ENCODE measurements around the gene ZNF445. TPM values are rescaled to one million over a fixed set of nuclear protein-coding genes. Genes with fewer than 3 reads are reported as not detected.

ZNF445 gene
- total and polyA plus RNA-seq, 2 donors (not counting 3 experiments of a cell fraction or from before 2014, with no cell fraction given), result 2.3 to 17.8 TPM

- dilution Hi-C loops (cut with MboI; ENCODE audit: extremely low pct_ligation_motif_present, low sequenced_read_pairs), result no loop called here
- DNase-seq (ENCODE audit: low read depth, low spot score) (no peak), FAIRE-seq (no peak)
- H3K9me1 ChIP-seq (replicated peaks; ENCODE audit: control insufficient read depth, extremely low read depth, insufficient read depth, low read length), result no peaks in the 10 kb centered on the region
- no peaks in the 10 kb centered on the region for H3K27me3 ChIP-seq (ENCODE audit: control insufficient read depth in 2 of 2, insufficient read depth in 2 of 2, low read length in 2 of 2)
- H3K4me2 ChIP-seq (ENCODE audit: insufficient read depth, low read length), result no peak overlapping the region
- ChIA-PET CTCF (interaction anchor here (1.3 kb wide), 1 partner anchor 17 kb away, joined by 3 read pairs; no protein-coding TSS in a partner anchor), POLR2A (no interaction called here)
- H3K27ac ChIP-seq (ENCODE audit: insufficient read depth, low read depth, low read length), result no peak overlapping the region
- intact Hi-C loops (cut with micrococcal nuclease), result no loop called here
- BruUV-seq (replicated peaks), result no TSS peak
- H3K4me1 ChIP-seq (ENCODE audit: control insufficient read depth, extremely low read depth, insufficient read depth, low read length), result no peaks in the 10 kb centered on the region
- peaks cover 0 to 2% of the 10 kb centered on the region in 2 experiments for H3K36me3 ChIP-seq (ENCODE audit: control insufficient read depth in 2 of 2, extremely low read depth in 1 of 2, insufficient read depth in 2 of 2, low read length in 2 of 2)
- H2AFZ ChIP-seq (ENCODE audit: low read depth, low read length), result no peak overlapping the region
- no peaks in the 10 kb centered on the region for H3K9me3 ChIP-seq (replicated peaks; ENCODE audit: control insufficient read depth, insufficient read depth, low read length)
- TF ChIP-seq, protein P1, sequence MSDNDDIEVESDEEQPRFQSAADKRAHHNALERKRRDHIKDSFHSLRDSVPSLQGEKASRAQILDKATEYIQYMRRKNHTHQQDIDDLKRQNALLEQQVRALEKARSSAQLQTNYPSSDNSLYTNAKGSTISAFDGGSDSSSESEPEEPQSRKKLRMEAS (IDR thresholded peaks at IDR 0.05; ENCODE audit: insufficient read depth, insufficient read length), result no peak
- no peak overlapping the region for H3K9ac ChIP-seq (replicated peaks; ENCODE audit: extremely low read depth, insufficient read depth, low read length)
- H4K20me1 ChIP-seq (replicated peaks; ENCODE audit: control insufficient read depth, extremely low read depth, insufficient read depth, low read length), result no peaks in the 10 kb centered on the region
- no peaks in the 10 kb centered on the region for H3K79me2 ChIP-seq (ENCODE audit: control insufficient read depth, insufficient read depth, low read length)
- no peak overlapping the region for H3K4me3 ChIP-seq (replicated peaks in 1 of 3; ENCODE audit: insufficient read depth in 1 of 3, low read depth in 1 of 3, low read length in 3 of 3)
Measured at GRCh38 chr3:44387404-44387803, 90.1 kb downstream of the ZNF445 start.

Other genes with a start within 250 kb of the ZNF445 start
- not detected in 2 replicates for gene TOPAZ1, start 235.8 kb downstream of the ZNF445 start, total RNA-seq
- not detected in 2 replicates for gene TOPAZ1, start 235.8 kb downstream of the ZNF445 start, polyA plus RNA-seq
- gene TCAIM, start 138.9 kb downstream of the ZNF445 start, total RNA-seq, result 18.2 and 19.6 TPM in 2 replicates
- gene TCAIM, start 138.9 kb downstream of the ZNF445 start, polyA plus RNA-seq, result 7.6 and 9.2 TPM in 2 replicates
- 0.95 and 1.9 TPM in 2 replicates for gene ZKSCAN7, start 77.5 kb upstream of the ZNF445 start, total RNA-seq
- gene ZKSCAN7, start 77.5 kb upstream of the ZNF445 start, polyA plus RNA-seq, result 0.75 and 0.83 TPM in 2 replicates
- gene ZNF660, start 107.3 kb upstream of the ZNF445 start, total RNA-seq, result 1.0 and 1.5 TPM in 2 replicates
- gene ZNF660, start 107.3 kb upstream of the ZNF445 start, polyA plus RNA-seq, result 0.38 and 0.44 TPM in 2 replicates
- 6.4 and 7.1 TPM in 2 replicates for gene ZNF197, start 147.4 kb upstream of the ZNF445 start, total RNA-seq
- 2.8 and 2.9 TPM in 2 replicates for gene ZNF197, start 147.4 kb upstream of the ZNF445 start, polyA plus RNA-seq
- 9.1 and 11.3 TPM in 2 replicates for gene ZNF35, start 171.1 kb upstream of the ZNF445 start, total RNA-seq
- 2.5 TPM in 2 replicates for gene ZNF35, start 171.1 kb upstream of the ZNF445 start, polyA plus RNA-seq
- gene ZNF502, start 235.0 kb upstream of the ZNF445 start, total RNA-seq, result 4.1 and 4.2 TPM in 2 replicates
- gene ZNF502, start 235.0 kb upstream of the ZNF445 start, polyA plus RNA-seq, result 0.86 and 1.0 TPM in 2 replicates

All from endothelial cell of umbilical vein (primary cell).